IMR-90 (cell line): ENCODE measurements around the gene MPZL1.

ENCODE experiments used
- BHLHE40 ChIP-seq: fragments of 150-350 bp; IDR thresholded peaks from 2 replicates; pipeline ENCODE4 v1.6.1; 2016; ENCODE audit warnings: mild to moderate bottlenecking, low read depth, low read length
- CEBPB ChIP-seq: IDR thresholded peaks from 2 replicates; pipeline ENCODE4 v1.6.1; 2012; ENCODE audit warnings: low read depth, low read length, improper control_type of control experiment
- CHD1 ChIP-seq: IDR thresholded peaks from 2 replicates; pipeline ENCODE4 v1.6.1; 2012; ENCODE audit warnings: low read depth, low read length, improper control_type of control experiment
- MAFK ChIP-seq: IDR thresholded peaks from 2 replicates; pipeline ENCODE4 v1.6.1; 2012; ENCODE audit warnings: low read depth, low read length, improper control_type of control experiment
- MAZ ChIP-seq: IDR thresholded peaks from 2 replicates; pipeline ENCODE4 v1.6.1; 2012; ENCODE audit warnings: low read depth, mild to moderate bottlenecking, low read length, improper control_type of control experiment, moderate library complexity, borderline replicate concordance
- POLR2A ChIP-seq: IDR thresholded peaks from 2 replicates; pipeline ENCODE4 v1.6.1; 2012; ENCODE audit warnings: mild to moderate bottlenecking, low read depth, low read length
- RAD21 ChIP-seq: IDR thresholded peaks from 2 replicates; pipeline ENCODE4 v1.6.1; 2012; ENCODE audit warnings: low read length, improper control_type of control experiment
- SMC3 ChIP-seq: fragments of 150-350 bp; IDR thresholded peaks from 2 replicates; pipeline ENCODE4 v1.6.1; 2016; ENCODE audit warnings: low read depth, mild to moderate bottlenecking, antibody characterized with exemption, low read length, moderate library complexity
- TF ChIP-seq, protein P1 (sequence below): conservative IDR thresholded peaks from 2 replicates; pipeline ENCODE4 v1.5.1; 2012; ENCODE audit warnings: mild to moderate bottlenecking, low read depth, low read length, improper control_type of control experiment
- TF ChIP-seq, protein P2 (sequence below): fragments of 150-350 bp; IDR thresholded peaks from 2 replicates; pipeline ENCODE4 v1.6.1; 2017; ENCODE audit warnings: mild to moderate bottlenecking, antibody characterized with exemption, low read length, low read depth
- TF ChIP-seq, protein P3 (sequence below): fragments of 150-350 bp; IDR thresholded peaks from 2 replicates; pipeline ENCODE4 v1.6.1; 2016; ENCODE audit warnings: low read depth, mild to moderate bottlenecking, low read length, moderate library complexity, borderline replicate concordance

DNA sequence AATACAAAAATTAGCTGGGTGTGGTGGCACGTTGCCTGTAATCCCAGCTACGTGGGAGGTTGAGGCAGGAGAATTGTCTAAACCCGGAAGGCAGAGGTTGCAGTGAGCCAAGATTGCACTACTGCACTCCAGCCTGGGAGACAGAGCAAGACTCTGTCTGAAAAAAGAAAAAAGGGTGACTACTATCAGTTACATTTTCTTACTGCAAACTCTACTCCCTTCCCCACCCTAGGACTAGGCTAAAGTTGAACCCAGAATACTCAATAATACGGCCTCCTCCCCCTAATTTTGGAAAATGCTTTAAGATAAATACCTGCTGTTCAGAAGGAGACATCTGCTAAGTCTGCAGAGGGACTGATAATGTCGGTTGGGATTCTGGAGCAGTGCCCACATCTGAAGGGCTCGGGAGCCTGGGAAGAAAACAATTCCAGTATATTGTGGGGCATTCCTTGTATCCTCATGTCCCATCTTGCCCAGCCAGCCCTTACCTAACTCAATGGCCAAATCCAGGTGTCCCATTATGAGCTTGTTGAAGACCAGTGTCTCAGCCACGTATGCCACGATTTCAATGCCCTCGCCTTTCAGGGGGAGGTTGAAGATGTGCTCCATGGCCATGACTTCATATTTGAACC, 102.5 kb downstream of the MPZL1 start:
- TF ChIP-seq SMC3 (no peak), CEBPB (no peak), POLR2A (no peak), MAZ (no peak), RAD21 (no peak), BHLHE40 (no peak), CHD1 (no peak), MAFK (no peak)
- TF ChIP-seq, protein P1, sequence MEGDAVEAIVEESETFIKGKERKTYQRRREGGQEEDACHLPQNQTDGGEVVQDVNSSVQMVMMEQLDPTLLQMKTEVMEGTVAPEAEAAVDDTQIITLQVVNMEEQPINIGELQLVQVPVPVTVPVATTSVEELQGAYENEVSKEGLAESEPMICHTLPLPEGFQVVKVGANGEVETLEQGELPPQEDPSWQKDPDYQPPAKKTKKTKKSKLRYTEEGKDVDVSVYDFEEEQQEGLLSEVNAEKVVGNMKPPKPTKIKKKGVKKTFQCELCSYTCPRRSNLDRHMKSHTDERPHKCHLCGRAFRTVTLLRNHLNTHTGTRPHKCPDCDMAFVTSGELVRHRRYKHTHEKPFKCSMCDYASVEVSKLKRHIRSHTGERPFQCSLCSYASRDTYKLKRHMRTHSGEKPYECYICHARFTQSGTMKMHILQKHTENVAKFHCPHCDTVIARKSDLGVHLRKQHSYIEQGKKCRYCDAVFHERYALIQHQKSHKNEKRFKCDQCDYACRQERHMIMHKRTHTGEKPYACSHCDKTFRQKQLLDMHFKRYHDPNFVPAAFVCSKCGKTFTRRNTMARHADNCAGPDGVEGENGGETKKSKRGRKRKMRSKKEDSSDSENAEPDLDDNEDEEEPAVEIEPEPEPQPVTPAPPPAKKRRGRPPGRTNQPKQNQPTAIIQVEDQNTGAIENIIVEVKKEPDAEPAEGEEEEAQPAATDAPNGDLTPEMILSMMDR: no peak
- TF ChIP-seq, protein P2, sequence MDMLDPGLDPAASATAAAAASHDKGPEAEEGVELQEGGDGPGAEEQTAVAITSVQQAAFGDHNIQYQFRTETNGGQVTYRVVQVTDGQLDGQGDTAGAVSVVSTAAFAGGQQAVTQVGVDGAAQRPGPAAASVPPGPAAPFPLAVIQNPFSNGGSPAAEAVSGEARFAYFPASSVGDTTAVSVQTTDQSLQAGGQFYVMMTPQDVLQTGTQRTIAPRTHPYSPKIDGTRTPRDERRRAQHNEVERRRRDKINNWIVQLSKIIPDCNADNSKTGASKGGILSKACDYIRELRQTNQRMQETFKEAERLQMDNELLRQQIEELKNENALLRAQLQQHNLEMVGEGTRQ: no peak
- TF ChIP-seq, protein P3, sequence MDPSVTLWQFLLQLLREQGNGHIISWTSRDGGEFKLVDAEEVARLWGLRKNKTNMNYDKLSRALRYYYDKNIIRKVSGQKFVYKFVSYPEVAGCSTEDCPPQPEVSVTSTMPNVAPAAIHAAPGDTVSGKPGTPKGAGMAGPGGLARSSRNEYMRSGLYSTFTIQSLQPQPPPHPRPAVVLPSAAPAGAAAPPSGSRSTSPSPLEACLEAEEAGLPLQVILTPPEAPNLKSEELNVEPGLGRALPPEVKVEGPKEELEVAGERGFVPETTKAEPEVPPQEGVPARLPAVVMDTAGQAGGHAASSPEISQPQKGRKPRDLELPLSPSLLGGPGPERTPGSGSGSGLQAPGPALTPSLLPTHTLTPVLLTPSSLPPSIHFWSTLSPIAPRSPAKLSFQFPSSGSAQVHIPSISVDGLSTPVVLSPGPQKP: no peak
